ENCODE data around the gene TTC33. TPM values are rescaled to one million over a fixed set of nuclear protein-coding genes. Genes with fewer than 3 reads are reported as not detected.
"Not testable (repeated sequence)": the region's sequence is repeated elsewhere in the genome, so short reads cannot be mapped to it uniquely, and the experiment has no call there.

Gene TTC33
- total RNA-seq, 1 experiment from 2014 or later = 21.6 TPM

DNA sequence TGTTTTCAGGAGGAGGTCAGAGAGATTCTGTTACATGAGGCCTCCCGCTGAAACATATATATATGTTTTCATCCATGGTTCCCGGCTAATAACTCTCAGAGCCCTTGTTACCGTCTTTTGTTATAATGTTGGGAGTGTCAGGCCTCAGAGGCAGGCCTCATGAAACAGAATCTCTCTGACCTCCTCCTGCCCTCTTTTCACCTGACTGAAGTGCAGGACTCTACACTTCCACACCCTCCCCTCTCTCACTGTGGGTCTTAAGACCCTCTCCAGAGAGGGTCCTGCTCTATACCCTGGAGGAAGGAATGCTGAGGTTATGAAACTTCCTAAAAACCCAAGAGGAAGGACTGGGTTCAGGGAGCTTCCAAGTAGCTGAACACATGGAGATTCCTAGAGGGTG, 104.6 kb downstream of the TTC33 start:
- no peak for DNase-seq (ENCODE audit: low read depth, low spot score)
- in situ Hi-C loops (cut with HindIII; ENCODE audit: low pct_unique_long_range_greater_than_20kb, low sequenced_read_pairs) = no loop called here

DNA sequence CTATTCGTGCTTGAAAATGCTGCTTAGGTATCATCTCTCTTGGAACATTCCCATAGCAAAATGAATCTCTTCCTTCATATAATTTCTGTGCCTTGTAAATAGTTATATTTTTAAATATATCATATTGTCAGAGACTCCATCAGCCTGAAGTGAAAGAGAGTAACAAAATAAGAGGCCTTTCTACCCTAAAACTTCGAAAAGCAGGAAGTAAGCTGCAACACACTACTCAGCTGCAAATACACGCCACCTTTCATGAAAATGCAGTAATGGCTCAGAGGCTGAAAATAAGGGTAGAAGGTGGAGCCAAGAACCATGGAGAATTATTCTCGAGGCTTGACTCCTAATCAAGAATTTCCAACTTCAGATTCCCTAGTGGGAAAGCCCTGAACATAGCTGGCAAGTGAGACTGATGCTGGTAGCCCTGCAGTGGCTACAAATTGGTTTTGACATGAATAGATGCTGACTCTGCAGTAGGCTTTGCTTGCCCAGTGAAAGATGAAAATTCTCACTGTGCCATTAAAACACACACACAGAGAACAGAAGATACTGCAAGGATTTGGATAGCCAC, 106.2 kb downstream of the TTC33 start:
- no peak for DNase-seq (ENCODE audit: low read depth, low spot score)
- in situ Hi-C loops (cut with HindIII; ENCODE audit: low pct_unique_long_range_greater_than_20kb, low sequenced_read_pairs) = no loop called here

DNA sequence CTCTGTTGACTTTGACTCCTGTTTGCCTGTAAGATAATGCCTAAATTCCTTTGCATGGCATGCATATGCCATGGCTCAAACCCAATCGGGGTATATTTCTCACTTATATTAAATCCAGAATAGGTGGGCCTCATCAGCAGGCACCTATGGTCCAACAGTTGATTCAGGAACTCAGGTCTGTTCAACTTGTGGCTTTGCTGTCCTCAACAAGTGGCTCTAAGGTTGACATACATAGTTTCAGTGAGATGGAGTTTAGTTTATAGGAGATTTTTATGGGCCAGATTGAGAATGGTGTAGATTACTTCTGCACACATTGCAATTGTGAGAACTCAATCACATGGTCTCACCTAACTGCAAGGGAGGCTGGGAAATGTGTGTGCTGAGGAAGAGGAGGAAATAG, 107.6 kb downstream of the TTC33 start:
- DNase-seq (ENCODE audit: low read depth, low spot score) = no peak
- in situ Hi-C loops (cut with HindIII; ENCODE audit: low pct_unique_long_range_greater_than_20kb, low sequenced_read_pairs) = no loop called here

DNA sequence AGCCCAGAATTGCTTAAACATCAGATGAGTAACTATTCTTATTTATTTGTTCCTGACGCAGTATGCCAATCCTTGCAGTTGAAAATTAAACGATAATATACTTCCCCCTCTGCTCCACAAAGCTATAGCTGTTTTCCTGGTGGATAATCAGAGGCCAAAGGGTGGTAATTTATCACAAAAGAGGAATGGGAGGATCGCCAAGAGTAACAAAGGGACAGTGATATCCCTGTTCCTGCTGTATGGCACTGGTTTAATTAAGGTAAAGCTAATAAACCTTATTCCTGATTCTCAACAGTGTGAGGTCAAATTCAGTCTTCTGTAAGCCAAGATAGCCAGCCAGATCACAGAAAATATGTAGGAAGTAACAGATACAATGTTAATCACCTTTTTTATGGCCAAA, 109.5 kb downstream of the TTC33 start:
- in situ Hi-C loops (cut with HindIII; ENCODE audit: low pct_unique_long_range_greater_than_20kb, low sequenced_read_pairs) = no loop called here
- no peak for DNase-seq (ENCODE audit: low read depth, low spot score)

- DNase-seq (ENCODE audit: low read depth, low spot score); in situ Hi-C loops (cut with HindIII; ENCODE audit: low pct_unique_long_range_greater_than_20kb, low sequenced_read_pairs): not testable (repeated sequence)
Measured at GRCh38 chr5:40639531-40639930, 116.2 kb downstream of the TTC33 start.

- DNase-seq (ENCODE audit: low read depth, low spot score) = no peak
- in situ Hi-C loops (cut with HindIII; ENCODE audit: low pct_unique_long_range_greater_than_20kb, low sequenced_read_pairs) = no loop called here
Measured at GRCh38 chr5:40634593-40634992, 121.2 kb downstream of the TTC33 start.

DNA sequence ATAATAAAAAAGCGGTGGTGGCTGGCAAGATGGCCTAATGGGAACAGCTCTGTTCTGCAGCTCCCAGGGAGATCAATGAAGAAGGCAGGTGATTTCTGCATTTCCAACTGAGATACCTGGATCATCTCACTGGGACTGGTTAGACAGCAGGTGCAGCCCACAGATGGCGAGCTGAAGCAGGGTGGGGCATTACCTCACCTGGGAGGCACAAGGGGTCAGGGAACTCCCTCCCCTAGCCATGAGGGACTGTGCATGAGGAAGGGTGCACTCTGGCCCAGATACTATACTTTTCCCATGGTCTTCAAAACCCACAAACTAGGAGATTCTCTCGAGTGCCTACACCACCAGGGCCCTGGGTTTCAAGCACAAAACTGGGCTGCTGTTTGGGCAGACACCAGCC, 121.6 kb downstream of the TTC33 start:
- in situ Hi-C loops (cut with HindIII; ENCODE audit: low pct_unique_long_range_greater_than_20kb, low sequenced_read_pairs) = no loop called here
- no peak for DNase-seq (ENCODE audit: low read depth, low spot score)

DNA sequence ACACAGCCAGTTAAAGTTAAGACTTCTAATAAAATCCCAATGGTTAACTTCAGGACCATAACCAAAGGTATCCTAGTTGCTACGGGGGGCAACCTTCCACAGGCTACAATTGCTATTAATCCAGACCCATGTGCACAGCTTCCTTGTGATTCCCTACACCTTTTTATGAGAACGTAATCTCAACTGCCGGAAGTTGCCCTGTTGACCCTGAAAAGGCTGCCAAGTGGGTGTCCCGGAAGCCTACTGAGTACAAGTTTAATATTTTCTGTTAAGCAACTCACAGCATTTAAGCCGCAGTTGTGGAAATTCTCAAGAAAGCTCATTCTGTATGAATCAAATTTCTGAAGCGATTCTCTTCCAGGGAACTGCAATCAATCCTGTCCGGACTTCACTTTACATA, 124.5 kb downstream of the TTC33 start:
- no peak for DNase-seq (ENCODE audit: low read depth, low spot score)
- in situ Hi-C loops (cut with HindIII; ENCODE audit: low pct_unique_long_range_greater_than_20kb, low sequenced_read_pairs) = no loop called here

GRCh38 chr5:40630126-40630525, 125.6 kb downstream of the TTC33 start:
- in situ Hi-C loops (cut with HindIII; ENCODE audit: low pct_unique_long_range_greater_than_20kb, low sequenced_read_pairs) = no loop called here
- no peak for DNase-seq (ENCODE audit: low read depth, low spot score)

- in situ Hi-C loops (cut with HindIII; ENCODE audit: low pct_unique_long_range_greater_than_20kb, low sequenced_read_pairs) = no loop called here
- no peak for DNase-seq (ENCODE audit: low read depth, low spot score)
Measured at GRCh38 chr5:40628407-40628806, 127.4 kb downstream of the TTC33 start.

GRCh38 chr5:40627706-40628105, 128.1 kb downstream of the TTC33 start:
- DNase-seq (ENCODE audit: low read depth, low spot score) = no peak
- in situ Hi-C loops (cut with HindIII; ENCODE audit: low pct_unique_long_range_greater_than_20kb, low sequenced_read_pairs) = no loop called here

- DNase-seq (ENCODE audit: low read depth, low spot score) = no peak
- in situ Hi-C loops (cut with HindIII; ENCODE audit: low pct_unique_long_range_greater_than_20kb, low sequenced_read_pairs) = no loop called here
Measured at GRCh38 chr5:40626801-40627200, 129.0 kb downstream of the TTC33 start.

GRCh38 chr5:40623480-40624420, 132.0 kb downstream of the TTC33 start:
- in situ Hi-C loops (cut with HindIII; ENCODE audit: low pct_unique_long_range_greater_than_20kb, low sequenced_read_pairs) = no loop called here
- DNase-seq (ENCODE audit: low read depth, low spot score) = no peak

GRCh38 chr5:40622463-40623252, 133.1 kb downstream of the TTC33 start:
- DNase-seq (ENCODE audit: low read depth, low spot score) = no peak
- in situ Hi-C loops (cut with HindIII; ENCODE audit: low pct_unique_long_range_greater_than_20kb, low sequenced_read_pairs) = no loop called here

GRCh38 chr5:40619421-40619820, 136.3 kb downstream of the TTC33 start:
- in situ Hi-C loops (cut with HindIII; ENCODE audit: low pct_unique_long_range_greater_than_20kb, low sequenced_read_pairs) = no loop called here
- DNase-seq (ENCODE audit: low read depth, low spot score) = no peak

GRCh38 chr5:40618926-40619325, 136.8 kb downstream of the TTC33 start:
- DNase-seq (ENCODE audit: low read depth, low spot score) = no peak
- in situ Hi-C loops (cut with HindIII; ENCODE audit: low pct_unique_long_range_greater_than_20kb, low sequenced_read_pairs) = no loop called here

- in situ Hi-C loops (cut with HindIII; ENCODE audit: low pct_unique_long_range_greater_than_20kb, low sequenced_read_pairs) = no loop called here
- DNase-seq (ENCODE audit: low read depth, low spot score) = no peak
Measured at GRCh38 chr5:40616781-40617180, 139.0 kb downstream of the TTC33 start.

DNA sequence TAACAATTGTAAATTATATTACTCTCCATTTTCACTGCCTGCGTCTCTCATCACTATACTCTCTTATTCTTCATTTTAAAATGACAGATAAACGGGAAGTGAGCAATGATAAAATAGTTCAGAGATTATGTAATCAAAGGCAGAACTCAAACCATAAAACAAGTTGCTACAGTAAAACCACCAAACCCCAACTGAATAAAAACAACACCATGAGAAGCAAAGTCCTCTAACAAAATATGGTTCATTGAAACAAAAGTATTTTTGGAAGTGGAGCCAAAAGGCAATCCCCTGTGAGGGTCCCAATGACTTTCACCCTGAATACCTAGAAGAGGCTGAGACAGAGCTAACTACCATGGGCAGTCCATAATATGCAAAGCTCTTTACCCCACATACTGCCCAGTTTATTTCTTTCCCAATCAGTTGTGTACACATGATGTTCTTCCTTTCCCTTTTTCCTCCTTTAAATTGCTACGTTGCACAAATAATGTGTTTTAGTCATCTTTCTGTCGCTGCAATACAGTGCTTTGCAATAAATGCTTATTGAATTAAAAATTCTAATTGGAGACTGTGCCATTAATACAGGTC, 140.1 kb downstream of the TTC33 start:
- in situ Hi-C loops (cut with HindIII; ENCODE audit: low pct_unique_long_range_greater_than_20kb, low sequenced_read_pairs) = no loop called here
- DNase-seq (ENCODE audit: low read depth, low spot score) = no peak
